Esophagus (tissue), 2 donors: ENCODE data around the gene MCEMP1. TPM values are rescaled to one million over a fixed set of nuclear protein-coding genes. Genes with fewer than 3 reads are reported as not detected.

Experiments
- H3K27ac ChIP-seq, 2 donors: one replicate each; pipeline ENCODE4 v1.5.1; 2013; ENCODE audit warnings: low read depth in 2 of 2, mild to moderate bottlenecking in 2 of 2, inconsistent platforms in 1 of 2, low read length in 1 of 2, moderate library complexity in 1 of 2
- H3K27me3 ChIP-seq, 2 donors: one replicate each; pipeline ENCODE4 v1.6.1; 2013; ENCODE audit warnings: low read length in 2 of 2, control low read depth in 1 of 2, mild to moderate bottlenecking in 1 of 2; ENCODE audit not compliant: insufficient read depth in 2 of 2, control insufficient read depth in 1 of 2
- H3K36me3 ChIP-seq, 2 donors: one replicate each; pipeline ENCODE4 v1.6.1; 2013; ENCODE audit warnings: low read length in 1 of 2; ENCODE audit not compliant: control insufficient read depth in 2 of 2, insufficient read depth in 2 of 2
- H3K4me1 ChIP-seq, 2 donors: one replicate each; pipeline ENCODE4 v1.6.1; 2013; ENCODE audit warnings: low read length in 1 of 2; ENCODE audit not compliant: control insufficient read depth in 2 of 2, insufficient read depth in 2 of 2
- H3K4me3 ChIP-seq, 2 donors: one replicate each; pipeline ENCODE4 v1.5.1; 2013; ENCODE audit warnings: low read length in 2 of 2, mild to moderate bottlenecking in 2 of 2, low read depth in 1 of 2, moderate library complexity in 1 of 2
- H3K9me3 ChIP-seq, 2 donors: one replicate each; pipeline ENCODE4 v1.6.1; 2013; ENCODE audit warnings: mild to moderate bottlenecking in 2 of 2, low read depth in 1 of 2, low read length in 1 of 2, moderate library complexity in 1 of 2; ENCODE audit not compliant: control insufficient read depth in 2 of 2, insufficient read depth in 1 of 2
- WGBS, 2 donors: extraction: QIAGEN DNeasy Blood & Tissue Kit; methylation state at CpG; one replicate each; pipeline ENCODE4 v1.1.7; 2013; 5-methylcytosine and 5-hydroxymethylcytosine counted together
- polyA plus RNA-seq, 2 donors: library from polyadenylated mRNA; stranded (reverse); fragments of 200-250 nt; gene quantifications; one replicate each; pipeline ENCODE4 v1.2.3, GENCODE V29; 2013
- donor health status: healthy with polysubstance abuse.
- donor health status: Bipolar disorder and iron deficiency.

MCEMP1 gene
- polyA plus RNA-seq, 2 donors = 0.09 to 0.53 TPM

GRCh38 chr19:7691497-7691896, 14.6 kb downstream of the MCEMP1 start:
- H3K4me3 ChIP-seq = no peak overlapping the region
- H3K36me3 ChIP-seq = no peaks in the 10 kb centered on the region
- H3K27ac ChIP-seq = no peak overlapping the region
- H3K27me3 ChIP-seq = peaks cover 0 to 3% of the 10 kb centered on the region in 2 donors
- peaks cover 0 to 4% of the 10 kb centered on the region in 2 donors for H3K9me3 ChIP-seq
- no peaks in the 10 kb centered on the region for H3K4me1 ChIP-seq

DNA sequence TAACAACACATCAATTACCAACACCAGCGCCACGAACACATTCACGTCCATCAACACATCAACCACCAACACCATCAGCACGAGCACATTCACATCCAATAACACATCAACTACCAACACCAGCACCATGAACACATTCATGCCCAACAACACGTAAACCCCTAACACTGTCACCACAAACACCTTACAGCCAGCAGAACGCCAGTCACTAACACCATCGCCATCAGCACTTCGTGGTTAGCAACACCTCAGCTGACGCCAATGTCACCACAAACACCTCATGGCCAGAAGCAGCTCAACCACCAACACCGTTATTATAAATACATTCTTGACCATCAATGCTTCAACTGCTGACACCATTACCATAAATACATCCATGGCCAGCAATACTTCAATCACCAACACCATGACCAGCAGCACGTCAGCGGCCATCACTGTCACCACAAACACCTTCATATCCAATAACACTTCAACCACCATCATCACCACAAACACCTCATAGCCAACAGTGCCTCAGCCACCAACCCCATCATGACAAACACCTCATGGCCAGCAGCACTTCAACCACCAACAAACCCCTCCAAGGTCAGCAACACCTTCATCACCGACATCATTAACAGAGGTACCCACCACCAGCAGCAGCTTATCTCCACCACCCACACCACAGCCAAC, 15.7 kb downstream of the MCEMP1 start:
- WGBS, 2 donors = 68 to 69% methylated on average over 13 of the region's 13 CpGs
- Histone ChIP-seq H3K9me3 (peaks cover 0 to 4% of the 10 kb centered on the region in 2 donors), H3K4me3 (no peak overlapping the region), H3K36me3 (no peaks in the 10 kb centered on the region), H3K4me1 (no peaks in the 10 kb centered on the region), H3K27ac (no peak overlapping the region), H3K27me3 (peaks cover 0 to 3% of the 10 kb centered on the region in 2 donors)

DNA sequence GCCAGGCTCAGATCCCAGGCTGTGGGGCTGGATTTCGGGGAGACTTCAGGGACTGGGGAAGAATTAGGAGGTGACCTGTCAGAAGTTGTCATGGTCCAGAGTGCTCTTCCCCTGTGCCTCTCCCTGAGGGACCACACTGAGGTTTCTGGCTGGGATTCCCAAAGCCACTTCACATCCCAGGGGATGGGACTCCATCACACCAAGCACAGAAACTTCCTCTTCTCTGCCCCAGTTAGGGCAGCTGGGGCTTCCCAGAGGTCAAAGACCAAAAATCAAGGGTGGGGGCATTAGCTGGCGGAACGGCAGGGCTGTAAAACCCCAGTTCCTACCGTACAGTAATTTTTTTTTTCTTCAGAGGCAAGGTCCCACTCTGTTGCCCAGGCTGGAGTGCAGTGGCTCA, 17.6 kb downstream of the MCEMP1 start:
- Histone ChIP-seq H3K36me3 (no peaks in the 10 kb centered on the region), H3K4me3 (no peak overlapping the region), H3K27me3 (peaks cover 0 to 3% of the 10 kb centered on the region in 2 donors), H3K4me1 (no peaks in the 10 kb centered on the region), H3K27ac (no peak overlapping the region), H3K9me3 (peaks cover 0 to 4% of the 10 kb centered on the region in 2 donors)
- 34 to 61% methylated on average over 4 of the region's 4 CpGs for WGBS, 2 donors

- no peaks in the 10 kb centered on the region for H3K36me3 ChIP-seq
- no peak overlapping the region for H3K4me3 ChIP-seq
- no peak overlapping the region for H3K27ac ChIP-seq
- no peaks in the 10 kb centered on the region for H3K27me3 ChIP-seq
- no peaks in the 10 kb centered on the region for H3K9me3 ChIP-seq
- H3K4me1 ChIP-seq = no peaks in the 10 kb centered on the region
- 73 to 82% methylated on average over 10 of the region's 10 CpGs for WGBS, 2 donors
Observed at GRCh38 chr19:7697721-7698287, 20.9 kb downstream of the MCEMP1 start.

DNA sequence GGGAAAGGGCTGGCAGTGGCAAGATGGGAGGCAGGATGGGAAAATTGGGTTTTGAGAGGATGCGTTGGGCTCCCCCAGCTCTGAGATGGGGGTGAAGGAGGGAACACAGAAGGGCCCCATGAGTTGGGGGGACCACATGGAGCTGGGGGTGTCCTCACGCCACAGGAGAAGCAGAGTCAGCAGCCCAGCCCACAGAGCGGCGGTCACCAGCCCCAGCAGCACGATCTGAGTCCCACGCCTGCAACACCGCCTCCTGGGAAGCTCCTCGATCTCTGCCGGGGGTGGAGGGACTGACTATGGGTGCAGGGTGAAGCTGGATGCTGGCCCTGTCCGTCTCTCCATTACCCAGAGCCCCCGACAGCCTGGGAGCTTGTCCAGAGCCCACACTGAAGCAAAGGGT, 21.7 kb downstream of the MCEMP1 start:
- Histone ChIP-seq H3K9me3 (no peaks in the 10 kb centered on the region), H3K27ac (no peak overlapping the region), H3K36me3 (no peaks in the 10 kb centered on the region), H3K4me3 (no peak overlapping the region), H3K27me3 (no peaks in the 10 kb centered on the region), H3K4me1 (no peaks in the 10 kb centered on the region)
- WGBS, 2 donors = 25 to 31% methylated on average over 8 to 11 of the region's 11 CpGs

GRCh38 chr19:7699003-7699402, 22.1 kb downstream of the MCEMP1 start:
- Histone ChIP-seq H3K27ac (no peak overlapping the region), H3K9me3 (no peaks in the 10 kb centered on the region), H3K4me1 (no peaks in the 10 kb centered on the region), H3K27me3 (no peaks in the 10 kb centered on the region), H3K36me3 (no peaks in the 10 kb centered on the region), H3K4me3 (no peak overlapping the region)
- 40 to 41% methylated on average over 2 of the region's 2 CpGs for WGBS, 2 donors

DNA sequence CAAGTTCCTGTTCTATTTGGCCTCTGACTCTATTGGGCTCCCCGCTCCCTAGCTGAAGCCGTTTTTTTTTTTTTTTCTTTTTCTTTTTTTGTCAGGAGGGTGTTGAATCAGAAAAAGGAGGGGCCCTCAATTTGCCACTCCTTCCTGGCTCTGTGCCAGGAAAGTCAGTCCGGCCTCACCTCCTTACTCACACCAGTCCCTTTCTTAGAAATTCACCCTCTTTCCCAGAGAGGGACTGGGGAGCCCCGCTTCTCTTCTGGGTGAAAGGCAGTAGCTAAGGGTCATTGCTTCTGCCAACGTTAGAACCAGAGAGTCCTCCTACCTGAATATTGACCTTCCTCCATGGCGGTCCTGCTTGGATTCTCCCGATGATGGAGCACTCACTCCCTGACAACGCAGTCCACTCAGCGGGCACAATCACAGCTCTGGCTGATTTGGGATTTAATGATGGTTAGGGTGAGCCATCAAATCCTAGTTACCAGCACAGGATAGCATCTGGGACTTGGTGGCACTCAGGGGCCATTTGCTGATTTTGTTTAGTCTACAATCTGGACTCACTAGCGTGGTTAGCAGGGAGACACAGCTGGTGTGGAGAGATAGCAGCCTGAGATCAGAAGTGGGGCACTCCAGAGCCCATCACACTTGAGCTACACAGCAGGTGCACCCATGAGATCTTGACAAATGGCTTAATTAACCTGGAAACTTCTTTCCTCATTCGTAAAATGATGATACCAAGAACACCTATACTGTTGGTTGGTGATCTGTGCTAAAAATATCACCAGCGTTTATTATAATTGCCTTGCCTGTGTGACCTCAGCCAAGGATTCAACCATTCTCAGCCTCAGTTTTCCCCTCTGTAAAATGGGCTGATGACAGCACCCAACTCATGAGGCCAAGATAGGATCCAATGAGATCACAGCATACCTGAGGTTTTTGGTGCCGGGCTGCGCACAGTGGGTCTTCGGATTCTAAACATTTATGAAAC, 22.8 kb downstream of the MCEMP1 start:
- WGBS, 2 donors = 52 to 55% methylated on average over 15 of the region's 15 CpGs
- no peak overlapping the region for H3K27ac ChIP-seq
- H3K4me3 ChIP-seq = no peak overlapping the region
- no peaks in the 10 kb centered on the region for H3K36me3 ChIP-seq
- no peaks in the 10 kb centered on the region for H3K9me3 ChIP-seq
- no peaks in the 10 kb centered on the region for H3K27me3 ChIP-seq
- H3K4me1 ChIP-seq = no peaks in the 10 kb centered on the region

DNA sequence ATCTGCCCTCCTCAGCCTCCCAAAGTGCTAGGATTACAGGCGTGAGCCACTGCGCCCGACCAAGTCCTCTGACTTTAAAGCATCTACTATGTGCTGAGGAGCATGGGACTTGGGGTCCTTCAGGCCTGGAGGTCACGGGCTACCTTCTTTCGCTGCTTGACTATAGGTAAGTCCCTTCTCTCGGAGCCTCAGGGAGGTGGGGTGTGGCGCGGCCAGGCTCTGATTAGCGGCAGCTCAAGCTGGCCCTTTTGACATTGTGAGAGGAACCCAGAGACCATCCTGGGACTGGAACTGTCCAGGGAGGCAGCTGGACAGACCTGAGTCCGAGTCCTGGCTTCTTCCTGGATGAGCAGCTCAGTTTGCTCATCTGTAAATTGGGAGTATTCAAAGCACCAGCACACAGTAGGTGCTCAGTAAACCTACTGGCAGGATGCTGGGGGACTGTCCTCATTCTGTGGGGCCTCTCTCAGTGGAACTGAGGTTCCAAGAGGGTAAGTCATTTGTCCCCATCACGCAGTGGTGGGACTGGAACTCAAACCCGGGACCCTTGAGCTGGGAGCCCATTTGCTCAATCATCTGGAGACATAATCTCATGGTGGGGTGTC, 24.3 kb downstream of the MCEMP1 start:
- no peaks in the 10 kb centered on the region for H3K27me3 ChIP-seq
- H3K9me3 ChIP-seq = no peaks in the 10 kb centered on the region
- H3K36me3 ChIP-seq = no peaks in the 10 kb centered on the region
- WGBS, 2 donors = 90 to 93% methylated on average over 12 of the region's 12 CpGs
- no peaks in the 10 kb centered on the region for H3K4me1 ChIP-seq
- H3K4me3 ChIP-seq = no peak overlapping the region
- no peak overlapping the region for H3K27ac ChIP-seq

DNA sequence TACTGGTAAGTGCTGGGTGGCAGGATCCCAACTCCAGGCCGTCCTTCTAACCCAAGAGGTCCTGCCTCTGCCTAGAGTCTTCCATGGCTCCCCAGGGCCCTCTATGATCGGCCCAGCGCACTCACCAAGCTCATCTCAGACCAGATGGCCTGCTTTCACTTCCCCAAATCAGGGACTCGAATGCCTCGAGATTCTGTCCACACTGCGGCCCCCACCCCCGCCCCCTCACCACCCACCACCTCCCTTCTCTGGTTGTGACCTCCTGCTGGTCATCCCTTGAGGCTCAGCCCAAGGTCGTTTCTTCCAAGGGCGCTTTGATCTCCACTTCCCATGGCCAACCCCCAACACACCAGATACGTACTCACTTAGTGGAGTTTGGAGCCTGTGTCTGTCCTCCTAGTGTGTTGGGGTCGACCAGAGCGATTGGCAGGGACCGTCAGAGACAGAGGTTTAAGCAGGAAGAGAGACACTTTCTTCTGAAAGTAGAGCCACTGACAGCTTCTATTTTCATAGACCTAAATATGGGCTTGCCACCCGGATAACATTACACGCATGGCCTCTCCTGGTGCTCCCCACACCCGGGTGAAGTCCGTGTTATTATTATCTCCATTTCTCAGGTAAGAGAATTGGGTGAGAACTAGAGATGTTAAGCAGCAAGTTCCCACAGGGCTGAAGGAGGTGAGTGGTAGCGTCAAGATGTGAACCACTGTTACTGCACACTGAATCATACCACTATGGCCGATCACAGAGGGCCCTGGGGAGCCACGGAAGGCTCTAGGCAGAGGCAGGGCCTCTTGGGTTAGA, 25.0 kb downstream of the MCEMP1 start, which contains the start of gene FCER2:
TSS of gene FCER2 (minus strand) at position 478 of the 804 bp plus-strand sequence. CDS start 2,371 bp downstream, outside the sequence.
- H3K4me1 ChIP-seq = no peaks in the 10 kb centered on the region
- H3K36me3 ChIP-seq = no peaks in the 10 kb centered on the region
- WGBS, 2 donors = 57 to 58% methylated on average over 20 of the region's 20 CpGs
- no peak within 1 kb of the TSS for H3K27ac ChIP-seq
- H3K4me3 ChIP-seq = no peak within 1 kb of the TSS
- no peaks in the 10 kb centered on the region for H3K9me3 ChIP-seq
- H3K27me3 ChIP-seq = no peaks in the 10 kb centered on the region
